SK-N-MC (cell line): ENCODE data around the gene EXOSC1.
"Not testable (repeated sequence)": the region's sequence is repeated elsewhere in the genome, so short reads cannot be mapped to it uniquely, and the experiment has no call there.

ENCODE experiments used
- DNase-seq: peaks from one replicate; pipeline ENCODE4 v3.0.0-alpha.2; 2011; ENCODE audit warnings: low read depth, low spot score
- H3K27ac ChIP-seq: fragments of 200-600 bp; sonication (generic); 2 replicates; pipeline ENCODE4 v1.5.1; 2016; ENCODE audit warnings: mixed run types
- H3K36me3 ChIP-seq: fragments of 200-600 bp; sonication (generic); 2 replicates; pipeline ENCODE4 v1.6.1; 2017; ENCODE audit warnings: antibody characterized with exemption, low read length, mixed read lengths; ENCODE audit not compliant: insufficient read depth
- H3K4me3 ChIP-seq: fragments of 200-600 bp; sonication (generic); 2 replicates; pipeline ENCODE4 v1.5.1; 2016
- H3K9ac ChIP-seq: fragments of 200-600 bp; sonication (generic); 2 replicates; pipeline ENCODE4 v1.8.0; 2017; ENCODE audit warnings: mixed run types, mixed read lengths; ENCODE audit not compliant: insufficient read length
- H3K9me3 ChIP-seq: fragments of 200-600 bp; sonication (generic); 2 replicates; pipeline ENCODE4 v1.6.1; 2017; ENCODE audit warnings: low read depth, mild to moderate bottlenecking, antibody characterized with exemption, low read length, moderate library complexity, mixed read lengths
- EZH2 ChIP-seq: fragments of 200-600 bp; sonication (generic); IDR thresholded peaks from one replicate; pipeline ENCODE4 v1.6.1; 2017; ENCODE audit warnings: antibody characterized with exemption
- FOXP2 ChIP-seq: optimal IDR thresholded peaks from 2 replicates; pipeline ENCODE3; 2011; ENCODE audit warnings: mild to moderate bottlenecking, moderate library complexity; ENCODE audit not compliant: insufficient read depth; ENCODE audit errors: extremely low read length, control extremely low read depth
- POLR2AphosphoS5 ChIP-seq: IDR thresholded peaks from 2 replicates; pipeline ENCODE4 v1.6.1; 2012; ENCODE audit warnings: mild to moderate bottlenecking, low read depth, low read length, borderline replicate concordance

The EXOSC1 gene

GRCh38 chr10:97481071-97481470, 35.3 kb upstream of the EXOSC1 start:
- no peak overlapping the region for H3K4me3 ChIP-seq
- DNase-seq: no peak
- TF ChIP-seq EZH2: no peak
- H3K9me3 ChIP-seq: no peaks in the 10 kb centered on the region
- H3K27ac ChIP-seq: no peak overlapping the region
- H3K36me3 ChIP-seq: peaks cover 20% of the 10 kb centered on the region; the same call in 1 of the 2 replicates
- no peak overlapping the region for H3K9ac ChIP-seq

GRCh38 chr10:97479939-97480338, 34.1 kb upstream of the EXOSC1 start:
- Histone ChIP-seq H3K9me3 (no peaks in the 10 kb centered on the region), H3K36me3 (peaks cover 27% of the 10 kb centered on the region; the same call in 1 of the 2 replicates), H3K4me3 (no peak overlapping the region), H3K27ac (no peak overlapping the region), H3K9ac (no peak overlapping the region)
- DNase-seq: no peak
- no peak for TF ChIP-seq POLR2AphosphoS5
- TF ChIP-seq FOXP2: no peak
- TF ChIP-seq EZH2: no peak

- H3K4me3 ChIP-seq, H3K9ac ChIP-seq, H3K9me3 ChIP-seq, H3K27ac ChIP-seq, DNase-seq: not testable (repeated sequence)
- H3K36me3 ChIP-seq: peaks cover 32% of the 10 kb centered on the region
Observed at GRCh38 chr10:97479410-97479809, 33.6 kb upstream of the EXOSC1 start.

- no peak overlapping the region for H3K27ac ChIP-seq
- H3K4me3 ChIP-seq: no peak overlapping the region
- H3K9ac ChIP-seq: no peak overlapping the region
- peaks cover 38% of the 10 kb centered on the region for H3K36me3 ChIP-seq
- no peak for DNase-seq
- no peak for TF ChIP-seq POLR2AphosphoS5
- TF ChIP-seq FOXP2: no peak
- TF ChIP-seq EZH2: no peak
- H3K9me3 ChIP-seq: no peaks in the 10 kb centered on the region
Observed at GRCh38 chr10:97475936-97476594, 30.3 kb upstream of the EXOSC1 start.

GRCh38 chr10:97474918-97475317, 29.1 kb upstream of the EXOSC1 start:
- Histone ChIP-seq H3K9ac (no peak overlapping the region), H3K36me3 (peaks cover 39% of the 10 kb centered on the region), H3K9me3 (no peaks in the 10 kb centered on the region), H3K4me3 (no peak overlapping the region), H3K27ac (no peak overlapping the region)
- DNase-seq: no peak
- TF ChIP-seq FOXP2 (no peak), EZH2 (no peak), POLR2AphosphoS5 (no peak)

GRCh38 chr10:97468781-97469180, 23.0 kb upstream of the EXOSC1 start:
- not testable (repeated sequence) for DNase-seq, H3K9ac ChIP-seq, H3K27ac ChIP-seq, H3K9me3 ChIP-seq, H3K4me3 ChIP-seq
- peaks cover 24% of the 10 kb centered on the region for H3K36me3 ChIP-seq

- no peak for DNase-seq
- Histone ChIP-seq H3K9me3 (no peaks in the 10 kb centered on the region), H3K4me3 (no peak overlapping the region), H3K36me3 (peaks cover 26% of the 10 kb centered on the region), H3K27ac (no peak overlapping the region), H3K9ac (no peak overlapping the region)
- no peak for TF ChIP-seq FOXP2
- TF ChIP-seq POLR2AphosphoS5: no peak
- TF ChIP-seq EZH2: no peak
Observed at GRCh38 chr10:97468162-97468561, 22.4 kb upstream of the EXOSC1 start.

- Histone ChIP-seq H3K27ac (no peak overlapping the region), H3K36me3 (peaks cover 37% of the 10 kb centered on the region), H3K9me3 (no peaks in the 10 kb centered on the region), H3K4me3 (no peak overlapping the region), H3K9ac (no peak overlapping the region)
- no peak for TF ChIP-seq EZH2
- no peak for DNase-seq
Observed at GRCh38 chr10:97466755-97467154, 20.9 kb upstream of the EXOSC1 start.

GRCh38 chr10:97465982-97466381, 20.2 kb upstream of the EXOSC1 start:
- no peak for TF ChIP-seq POLR2AphosphoS5
- no peak for TF ChIP-seq FOXP2
- no peak for TF ChIP-seq EZH2
- DNase-seq: no peak
- no peaks in the 10 kb centered on the region for H3K9me3 ChIP-seq
- no peak overlapping the region for H3K4me3 ChIP-seq
- H3K36me3 ChIP-seq: peaks cover 41% of the 10 kb centered on the region
- H3K9ac ChIP-seq: no peak overlapping the region
- H3K27ac ChIP-seq: no peak overlapping the region
